ENCODE results near the gene AKR1B1.

AKR1B1 gene

DNA sequence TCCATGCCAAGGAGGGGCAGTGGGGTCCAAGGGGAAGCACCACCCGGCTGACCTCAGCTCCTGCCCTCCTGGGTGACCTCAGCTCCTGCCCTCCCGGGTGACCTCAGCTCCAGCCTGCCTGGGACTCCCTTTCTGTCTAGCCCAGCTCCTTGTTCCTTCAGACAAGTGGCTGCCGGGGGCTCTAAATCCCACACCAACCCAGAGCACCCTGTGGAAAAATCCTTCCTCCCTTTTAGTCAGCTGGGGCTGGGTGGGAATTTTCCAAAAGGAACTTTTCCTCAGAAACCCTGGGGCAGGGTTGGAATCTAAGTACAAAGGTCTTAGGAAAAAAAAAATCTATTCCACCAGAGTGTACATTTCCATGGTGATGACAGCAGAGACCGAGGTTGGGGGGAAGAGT, 36.3 kb downstream of the AKR1B1 start:
- no peaks in the 10 kb centered on the region for H3K36me3 ChIP-seq (ENCODE audit: insufficient read depth, low read length)
- H3K9ac ChIP-seq (ENCODE audit: low read length): no peak overlapping the region
- no peaks in the 10 kb centered on the region for H3K79me2 ChIP-seq (ENCODE audit: insufficient read depth, low read length)
- H3K4me2 ChIP-seq (ENCODE audit: low read length): no peak overlapping the region
- no peaks in the 10 kb centered on the region for H3K27me3 ChIP-seq (ENCODE audit: insufficient read depth, low read length)
- H3K4me1 ChIP-seq (ENCODE audit: insufficient read depth, low read length, severe bottlenecking): no peaks in the 10 kb centered on the region
- TF ChIP-seq, protein P1, sequence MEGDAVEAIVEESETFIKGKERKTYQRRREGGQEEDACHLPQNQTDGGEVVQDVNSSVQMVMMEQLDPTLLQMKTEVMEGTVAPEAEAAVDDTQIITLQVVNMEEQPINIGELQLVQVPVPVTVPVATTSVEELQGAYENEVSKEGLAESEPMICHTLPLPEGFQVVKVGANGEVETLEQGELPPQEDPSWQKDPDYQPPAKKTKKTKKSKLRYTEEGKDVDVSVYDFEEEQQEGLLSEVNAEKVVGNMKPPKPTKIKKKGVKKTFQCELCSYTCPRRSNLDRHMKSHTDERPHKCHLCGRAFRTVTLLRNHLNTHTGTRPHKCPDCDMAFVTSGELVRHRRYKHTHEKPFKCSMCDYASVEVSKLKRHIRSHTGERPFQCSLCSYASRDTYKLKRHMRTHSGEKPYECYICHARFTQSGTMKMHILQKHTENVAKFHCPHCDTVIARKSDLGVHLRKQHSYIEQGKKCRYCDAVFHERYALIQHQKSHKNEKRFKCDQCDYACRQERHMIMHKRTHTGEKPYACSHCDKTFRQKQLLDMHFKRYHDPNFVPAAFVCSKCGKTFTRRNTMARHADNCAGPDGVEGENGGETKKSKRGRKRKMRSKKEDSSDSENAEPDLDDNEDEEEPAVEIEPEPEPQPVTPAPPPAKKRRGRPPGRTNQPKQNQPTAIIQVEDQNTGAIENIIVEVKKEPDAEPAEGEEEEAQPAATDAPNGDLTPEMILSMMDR (IDR thresholded peaks at IDR 0.05; ENCODE audit: low read length): no peak
- no peak for TF ChIP-seq EZH2 (IDR thresholded peaks at IDR 0.05; ENCODE audit: borderline replicate concordance, low read length)
- no peak overlapping the region for H2AFZ ChIP-seq (ENCODE audit: low read length)
- H3K4me3 ChIP-seq (ENCODE audit: low read depth, low read length, poor library complexity, severe bottlenecking): no peak overlapping the region
- H3F3A ChIP-seq (ENCODE audit: insufficient read depth, low read length): no peaks in the 10 kb centered on the region
- H3K27ac ChIP-seq (ENCODE audit: low read depth, low read length, poor library complexity, severe bottlenecking): no peak overlapping the region
- no peaks in the 10 kb centered on the region for H3K9me3 ChIP-seq (ENCODE audit: low read length)
- H3K9me2 ChIP-seq (ENCODE audit: low read depth, low read length): no peaks in the 10 kb centered on the region
- H4K20me1 ChIP-seq (ENCODE audit: insufficient read depth, low read length): no peaks in the 10 kb centered on the region

DNA sequence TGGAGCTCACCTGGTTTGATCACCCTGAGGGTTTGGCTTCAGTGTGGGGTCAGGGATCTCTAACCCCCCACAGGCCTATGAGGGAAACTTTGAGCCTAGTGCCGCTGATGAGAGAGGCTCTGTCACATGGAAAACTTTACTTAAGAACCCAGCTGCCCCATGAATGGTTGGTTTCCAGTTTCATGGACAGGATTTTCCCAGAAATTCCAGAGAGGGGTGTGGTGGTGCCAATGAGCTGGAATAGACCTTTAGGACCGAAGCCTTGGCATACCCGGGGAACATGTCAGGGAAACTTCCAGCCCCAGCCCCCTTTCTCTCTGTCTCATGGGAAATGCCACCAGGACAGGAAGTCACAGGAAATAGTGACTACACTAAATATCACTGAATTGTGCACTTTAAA, 36.9 kb downstream of the AKR1B1 start:
- Histone ChIP-seq H3K9ac (ENCODE audit: low read length) (no peak overlapping the region), H4K20me1 (ENCODE audit: insufficient read depth, low read length) (no peaks in the 10 kb centered on the region), H3K9me3 (ENCODE audit: low read length) (no peaks in the 10 kb centered on the region), H3K27me3 (ENCODE audit: insufficient read depth, low read length) (no peaks in the 10 kb centered on the region), H3K79me2 (ENCODE audit: insufficient read depth, low read length) (no peaks in the 10 kb centered on the region), H3K4me3 (ENCODE audit: low read depth, low read length, poor library complexity, severe bottlenecking) (no peak overlapping the region), H3K36me3 (ENCODE audit: insufficient read depth, low read length) (no peaks in the 10 kb centered on the region), H3K4me2 (ENCODE audit: low read length) (no peak overlapping the region), H2AFZ (ENCODE audit: low read length) (no peak overlapping the region), H3K27ac (ENCODE audit: low read depth, low read length, poor library complexity, severe bottlenecking) (no peak overlapping the region), H3K4me1 (ENCODE audit: insufficient read depth, low read length, severe bottlenecking) (no peaks in the 10 kb centered on the region), H3K9me2 (ENCODE audit: low read depth, low read length) (no peaks in the 10 kb centered on the region), H3F3A (ENCODE audit: insufficient read depth, low read length) (no peaks in the 10 kb centered on the region)
- TF ChIP-seq, protein P1 (IDR thresholded peaks at IDR 0.05; ENCODE audit: low read length): no peak
- no peak for TF ChIP-seq EZH2 (IDR thresholded peaks at IDR 0.05; ENCODE audit: borderline replicate concordance, low read length)

DNA sequence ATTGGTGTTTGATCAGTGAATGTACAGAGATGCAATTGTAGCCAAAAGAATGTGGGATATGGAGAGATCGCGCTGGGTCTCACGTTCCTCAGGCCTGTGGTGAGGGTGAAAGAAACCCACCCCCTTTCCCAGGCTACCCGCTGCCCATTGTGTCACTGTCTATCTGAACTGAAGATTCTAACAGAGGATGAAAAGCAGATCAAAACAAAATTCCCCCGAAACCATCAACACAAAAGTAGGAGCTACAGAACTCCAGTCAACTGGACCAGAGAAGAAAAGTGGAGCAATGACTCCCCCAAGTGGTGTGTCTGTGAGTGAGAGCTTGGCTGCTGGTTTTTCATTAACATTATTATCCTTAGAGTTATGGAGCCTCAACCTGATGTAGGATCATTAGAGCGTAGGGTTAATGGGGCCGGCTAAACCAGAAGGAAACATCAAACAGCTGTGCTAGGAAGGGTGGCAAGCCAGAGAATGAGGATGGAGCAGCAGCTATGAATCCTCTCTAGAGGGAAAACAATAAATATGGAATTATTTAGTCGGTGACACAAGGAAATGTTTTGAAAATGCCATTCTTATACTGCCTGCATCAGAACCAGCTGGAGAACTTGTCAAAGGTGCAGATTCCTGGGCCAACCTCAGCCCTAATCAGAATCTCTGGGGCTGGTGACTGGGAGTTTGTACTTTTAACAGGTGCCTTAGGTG, 38.3 kb downstream of the AKR1B1 start:
- Histone ChIP-seq H3K36me3 (ENCODE audit: insufficient read depth, low read length) (no peaks in the 10 kb centered on the region), H3K4me2 (ENCODE audit: low read length) (no peak overlapping the region), H3K4me3 (ENCODE audit: low read depth, low read length, poor library complexity, severe bottlenecking) (no peak overlapping the region)

More for the DNA sequence above, 38.3 kb downstream of the AKR1B1 start:
- TF ChIP-seq, protein P1 (IDR thresholded peaks at IDR 0.05; ENCODE audit: low read length): peak; percentile 85
- TF ChIP-seq EZH2 (IDR thresholded peaks at IDR 0.05; ENCODE audit: borderline replicate concordance, low read length): no peak
- Histone ChIP-seq H3F3A (ENCODE audit: insufficient read depth, low read length) (no peaks in the 10 kb centered on the region), H3K27ac (ENCODE audit: low read depth, low read length, poor library complexity, severe bottlenecking) (no peak overlapping the region), H3K79me2 (ENCODE audit: insufficient read depth, low read length) (no peaks in the 10 kb centered on the region), H4K20me1 (ENCODE audit: insufficient read depth, low read length) (no peaks in the 10 kb centered on the region), H3K9me2 (ENCODE audit: low read depth, low read length) (no peaks in the 10 kb centered on the region), H3K27me3 (ENCODE audit: insufficient read depth, low read length) (no peaks in the 10 kb centered on the region), H3K4me1 (ENCODE audit: insufficient read depth, low read length, severe bottlenecking) (no peaks in the 10 kb centered on the region), H3K9me3 (ENCODE audit: low read length) (no peaks in the 10 kb centered on the region), H3K9ac (ENCODE audit: low read length) (no peak overlapping the region), H2AFZ (ENCODE audit: low read length) (no peak overlapping the region)
